NCI-H128 (cell line): ENCODE data around the gene PTGES2.
A peak's percentile ranks its signal among the peaks of the same experiment; 100 is the strongest.

Experiments used
- DNase-seq: peaks from one replicate; lab custom pipeline; 2025; ENCODE audit not compliant: unreplicated experiment; lab: John Stamatoyannopoulos, UW

PTGES2 gene

DNA sequence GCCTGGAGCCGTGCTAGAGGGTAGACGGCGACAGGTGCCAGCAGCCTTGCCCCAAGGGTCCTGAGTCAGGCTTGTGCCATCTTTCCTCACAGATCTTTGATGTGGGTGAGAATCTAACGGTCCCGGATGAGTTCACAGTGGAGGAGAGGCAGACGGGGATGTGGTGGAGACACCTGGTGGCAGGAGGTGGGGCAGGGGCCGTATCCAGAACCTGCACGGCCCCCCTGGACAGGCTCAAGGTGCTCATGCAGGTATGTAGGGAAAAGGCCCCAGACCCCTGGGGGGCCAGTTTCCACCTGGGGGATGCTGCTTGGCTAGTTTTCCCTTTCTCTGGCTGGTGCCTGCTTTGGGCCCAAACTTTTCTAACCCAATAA lies 24.0 kb downstream of the PTGES2 start:
- no peak for DNase-seq

DNA sequence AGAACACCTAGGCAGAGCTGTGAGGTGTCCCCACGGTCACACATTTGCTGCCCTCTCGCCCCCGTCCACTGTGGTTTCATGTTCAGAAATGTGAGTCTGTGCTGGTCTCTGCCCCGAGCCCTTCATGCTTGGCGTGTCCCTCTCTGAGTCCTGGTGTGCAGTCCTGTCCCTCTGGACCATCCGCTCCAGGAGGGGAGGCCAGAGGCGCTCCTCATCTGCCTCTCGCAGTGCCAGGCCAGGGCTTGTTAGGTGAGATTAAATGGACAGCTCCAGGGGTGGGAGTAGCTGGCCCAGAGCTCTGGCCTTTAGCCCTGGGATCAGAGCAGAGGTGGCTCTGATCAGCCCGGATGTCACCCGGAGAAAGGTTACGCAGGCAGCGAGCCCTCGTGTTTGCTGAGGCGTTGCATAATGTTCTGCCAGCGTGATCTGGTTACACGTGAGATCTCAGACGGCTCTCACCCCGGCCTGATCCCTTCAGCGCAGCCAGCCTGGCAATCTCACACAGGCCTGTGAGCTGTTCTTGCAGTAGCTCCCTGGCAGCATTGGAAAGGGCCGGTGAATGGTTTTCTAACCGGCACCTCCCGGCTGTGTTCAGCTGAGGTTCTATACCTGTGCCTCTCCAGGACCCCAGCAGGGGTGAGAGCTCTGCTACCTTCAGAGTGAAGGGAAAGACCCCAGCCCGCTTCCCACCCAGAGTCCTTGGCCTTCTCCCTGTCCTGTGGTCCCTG lies 24.5 kb downstream of the PTGES2 start:
- no peak for DNase-seq

DNA sequence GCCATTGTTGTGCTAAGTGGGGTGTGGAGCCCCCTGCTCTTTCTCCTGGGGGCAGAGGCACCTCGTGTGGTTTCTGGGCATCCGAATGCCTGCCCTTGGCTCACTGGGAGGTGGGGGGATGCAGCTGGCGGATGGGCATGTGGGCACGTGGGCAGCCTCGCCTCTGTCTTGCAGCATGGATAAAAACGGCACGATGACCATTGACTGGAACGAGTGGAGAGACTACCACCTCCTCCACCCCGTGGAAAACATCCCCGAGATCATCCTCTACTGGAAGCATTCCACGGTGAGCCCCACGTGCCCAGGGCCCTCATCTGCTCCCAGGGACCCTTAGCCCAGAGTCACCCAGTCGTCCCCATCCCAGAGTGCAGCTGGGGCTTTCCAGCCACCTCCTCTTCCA lies 25.3 kb downstream of the PTGES2 start:
- no peak for DNase-seq

DNA sequence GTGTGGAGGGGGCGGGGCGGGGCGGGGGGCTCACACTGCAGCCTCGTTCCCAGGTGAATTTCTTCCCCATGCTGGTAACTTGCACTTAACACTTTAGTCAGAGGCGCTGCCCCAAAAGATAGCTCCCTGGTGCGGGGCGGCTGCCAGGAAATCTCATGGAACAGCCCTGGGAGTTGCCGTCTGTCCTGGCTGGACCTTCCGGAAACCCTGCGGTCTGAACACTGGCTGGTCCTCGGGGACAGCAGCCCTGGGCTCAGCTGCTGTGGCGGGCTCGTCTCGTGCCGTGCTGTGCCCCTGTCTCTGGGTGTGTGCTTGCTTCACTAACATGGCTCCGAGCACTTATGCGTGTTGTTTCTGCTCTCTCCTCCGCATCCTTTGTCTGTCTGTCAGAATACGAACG lies 25.8 kb downstream of the PTGES2 start:
- DNase-seq: no peak

DNA sequence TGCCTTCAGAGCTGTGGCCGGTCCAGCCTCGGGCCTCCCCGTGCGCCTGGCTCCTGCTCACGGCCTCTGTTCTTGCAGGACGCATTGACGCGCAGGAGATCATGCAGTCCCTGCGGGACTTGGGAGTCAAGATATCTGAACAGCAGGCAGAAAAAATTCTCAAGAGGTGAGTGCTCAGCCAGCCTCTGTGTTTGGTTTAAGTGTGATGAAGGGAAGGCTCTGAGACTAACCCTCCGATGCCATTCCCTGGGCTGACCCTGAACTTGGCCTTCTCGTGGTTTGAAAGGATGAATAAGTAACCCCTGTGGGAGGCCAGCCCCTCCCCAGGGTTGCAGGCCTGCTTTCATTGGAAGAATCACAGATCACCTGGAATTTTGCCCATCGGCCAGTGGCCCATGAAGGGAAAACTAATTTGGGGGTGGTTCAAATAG lies 26.3 kb downstream of the PTGES2 start:
- no peak for DNase-seq

DNA sequence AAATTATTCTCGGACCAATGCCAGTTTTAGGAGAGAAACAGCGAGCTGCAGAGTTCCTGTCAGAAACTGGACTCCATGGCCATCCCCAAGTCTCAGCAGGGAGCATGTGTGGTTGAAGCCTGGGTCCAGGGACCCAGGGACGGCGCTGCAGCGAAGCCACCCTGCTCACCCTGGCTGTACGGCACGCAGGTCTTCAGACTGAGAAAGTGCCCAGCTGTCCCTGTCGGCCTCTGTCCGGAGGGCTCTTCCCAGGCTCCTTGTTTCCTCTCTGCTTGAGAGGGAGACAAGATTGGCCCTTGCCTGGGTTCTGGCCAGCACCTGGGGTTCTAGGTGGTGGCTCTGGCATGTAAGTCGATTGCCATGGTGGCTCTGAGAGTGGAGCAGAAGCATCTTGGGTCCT lies 26.9 kb downstream of the PTGES2 start:
- DNase-seq: no peak

DNA sequence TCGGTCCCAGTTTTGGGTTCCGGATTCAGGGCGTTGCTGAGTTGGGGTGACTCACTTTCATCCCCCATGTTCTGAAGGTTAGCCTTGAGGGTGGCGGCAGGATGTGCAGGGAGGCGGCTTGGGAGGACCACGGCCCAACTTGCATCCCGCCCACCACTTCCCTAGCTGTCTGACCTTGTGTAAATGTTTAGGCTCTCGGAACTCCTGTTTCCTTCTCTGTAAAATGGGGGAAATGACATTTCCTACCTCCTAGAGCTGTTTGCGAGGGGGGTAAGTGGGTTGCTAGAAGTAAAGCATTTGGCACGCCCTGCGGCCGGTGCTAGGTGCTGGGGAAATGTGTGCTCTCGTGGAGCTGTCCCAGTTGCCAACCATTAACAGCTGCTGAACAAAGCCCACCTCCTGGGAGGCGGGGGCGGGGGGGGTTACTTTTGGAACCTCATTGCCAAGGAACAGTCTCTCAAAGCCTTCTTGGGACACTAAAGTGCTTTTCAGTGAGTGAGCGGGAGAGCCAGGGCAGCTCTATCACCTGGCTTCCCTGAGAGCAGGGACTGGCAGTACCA lies 27.5 kb downstream of the PTGES2 start:
- DNase-seq: no peak

DNA sequence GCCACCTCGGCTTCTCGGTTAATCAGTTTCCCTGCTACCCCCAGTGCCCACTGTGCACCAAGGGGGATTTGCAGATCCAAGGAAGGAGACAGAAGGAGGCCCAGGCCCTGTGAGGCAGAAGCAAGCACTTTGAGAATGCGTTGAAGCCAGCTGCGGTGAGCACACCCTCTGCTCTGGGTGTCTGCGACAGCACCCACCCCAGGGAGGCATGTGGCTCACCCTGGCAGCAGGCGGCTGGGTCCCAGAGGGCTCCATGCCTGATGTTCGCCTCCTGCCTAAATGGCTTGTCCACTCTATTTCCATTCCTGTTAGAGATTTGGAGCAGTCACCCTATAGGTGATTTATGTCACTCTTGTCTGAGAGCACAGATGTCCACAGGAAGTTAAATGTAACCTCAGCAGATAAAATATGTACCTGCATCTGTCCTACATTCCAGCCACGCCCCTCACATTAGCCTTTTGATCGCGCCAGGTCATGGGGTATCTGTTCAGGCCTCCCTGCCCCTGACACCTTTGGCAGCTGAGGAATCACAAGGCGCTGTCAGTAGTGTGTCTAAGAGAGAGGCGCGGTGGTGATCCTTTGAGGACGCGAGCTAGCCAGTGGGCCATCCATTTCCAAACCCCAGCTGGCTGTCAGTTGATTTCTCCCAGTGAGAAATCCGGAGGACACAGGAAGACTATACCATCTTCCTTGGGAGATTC lies 28.1 kb downstream of the PTGES2 start:
- no peak for DNase-seq

DNA sequence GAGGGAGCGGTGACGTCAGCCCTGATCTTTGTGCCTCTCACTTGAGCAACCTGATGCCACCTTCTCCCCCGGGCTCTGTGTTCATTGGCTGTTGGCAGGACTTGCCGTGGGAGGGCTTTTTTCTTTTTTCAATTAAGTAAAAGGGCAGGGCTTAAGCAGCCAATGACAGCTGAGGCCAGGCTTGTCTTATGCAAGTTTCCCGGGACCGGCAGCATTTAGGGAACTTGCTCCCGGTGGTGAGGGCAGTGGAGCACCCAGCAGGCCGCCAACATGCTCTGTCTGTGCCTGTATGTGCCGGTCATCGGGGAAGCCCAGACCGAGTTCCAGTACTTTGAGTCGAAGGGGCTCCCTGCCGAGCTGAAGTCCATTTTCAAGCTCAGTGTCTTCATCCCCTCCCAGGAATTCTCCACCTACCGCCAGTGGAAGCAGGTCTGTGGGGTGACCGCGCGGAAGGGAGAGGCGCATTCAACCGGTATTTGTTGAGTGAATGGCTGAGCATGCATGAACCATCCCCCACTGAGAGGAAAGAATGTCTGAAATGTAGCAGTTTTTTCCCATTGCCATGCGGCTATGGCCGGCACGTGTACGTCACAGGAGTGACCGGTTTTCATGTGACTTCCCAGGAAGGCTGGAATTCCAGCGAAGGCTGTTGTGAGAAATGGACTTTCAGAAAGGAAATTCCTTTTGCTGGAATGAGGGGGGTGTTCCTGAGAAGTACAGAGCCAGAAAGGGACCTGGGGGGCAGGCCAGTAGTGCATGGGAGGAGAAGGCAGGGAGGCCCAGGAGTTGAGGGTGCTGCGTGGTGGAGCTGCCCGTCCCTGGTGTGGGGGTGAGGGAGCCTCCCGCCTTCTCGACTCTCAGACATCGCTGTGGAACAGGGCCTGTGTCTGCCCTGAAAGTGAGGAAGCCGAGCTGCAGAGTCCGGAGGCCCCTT lies 29.0 kb downstream of the PTGES2 start:
- DNase-seq: peak; percentile 92

DNA sequence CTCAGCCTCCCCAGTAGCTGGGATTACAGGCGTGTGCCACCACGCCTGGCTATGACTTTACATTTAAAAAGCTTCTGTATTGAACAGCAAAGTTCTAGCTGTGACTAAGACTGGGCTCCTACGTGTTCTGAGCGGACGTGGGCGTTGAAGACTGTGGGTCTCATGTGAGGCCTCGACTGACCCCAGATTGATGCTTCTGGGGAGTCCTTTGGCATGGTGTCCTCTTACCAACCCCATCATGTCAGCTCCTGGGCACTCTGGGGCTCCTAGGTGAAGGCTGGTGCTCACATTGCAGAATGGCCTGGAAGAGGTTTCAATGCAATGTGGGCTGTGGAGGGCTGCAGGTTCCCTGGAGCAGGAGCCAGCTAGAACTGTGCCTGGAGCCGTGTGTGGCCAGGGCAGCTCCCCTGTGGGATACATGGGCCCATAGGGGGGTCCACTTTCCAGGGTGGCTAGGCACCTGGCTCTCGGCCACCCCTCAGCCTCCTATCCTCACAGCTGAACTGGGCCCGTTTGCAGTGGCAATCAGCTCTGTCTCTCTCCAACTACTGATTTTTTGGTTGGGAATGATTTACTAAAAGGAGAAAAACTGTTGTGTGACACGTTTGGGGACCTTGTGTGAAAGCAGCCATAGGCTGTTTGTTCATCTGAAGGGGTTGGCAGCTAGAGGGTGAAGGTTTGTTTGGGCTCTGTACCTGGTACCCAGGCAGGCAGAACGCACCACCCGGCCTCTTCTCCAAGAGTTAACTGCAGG lies 29.8 kb downstream of the PTGES2 start:
- DNase-seq: no peak

DNA sequence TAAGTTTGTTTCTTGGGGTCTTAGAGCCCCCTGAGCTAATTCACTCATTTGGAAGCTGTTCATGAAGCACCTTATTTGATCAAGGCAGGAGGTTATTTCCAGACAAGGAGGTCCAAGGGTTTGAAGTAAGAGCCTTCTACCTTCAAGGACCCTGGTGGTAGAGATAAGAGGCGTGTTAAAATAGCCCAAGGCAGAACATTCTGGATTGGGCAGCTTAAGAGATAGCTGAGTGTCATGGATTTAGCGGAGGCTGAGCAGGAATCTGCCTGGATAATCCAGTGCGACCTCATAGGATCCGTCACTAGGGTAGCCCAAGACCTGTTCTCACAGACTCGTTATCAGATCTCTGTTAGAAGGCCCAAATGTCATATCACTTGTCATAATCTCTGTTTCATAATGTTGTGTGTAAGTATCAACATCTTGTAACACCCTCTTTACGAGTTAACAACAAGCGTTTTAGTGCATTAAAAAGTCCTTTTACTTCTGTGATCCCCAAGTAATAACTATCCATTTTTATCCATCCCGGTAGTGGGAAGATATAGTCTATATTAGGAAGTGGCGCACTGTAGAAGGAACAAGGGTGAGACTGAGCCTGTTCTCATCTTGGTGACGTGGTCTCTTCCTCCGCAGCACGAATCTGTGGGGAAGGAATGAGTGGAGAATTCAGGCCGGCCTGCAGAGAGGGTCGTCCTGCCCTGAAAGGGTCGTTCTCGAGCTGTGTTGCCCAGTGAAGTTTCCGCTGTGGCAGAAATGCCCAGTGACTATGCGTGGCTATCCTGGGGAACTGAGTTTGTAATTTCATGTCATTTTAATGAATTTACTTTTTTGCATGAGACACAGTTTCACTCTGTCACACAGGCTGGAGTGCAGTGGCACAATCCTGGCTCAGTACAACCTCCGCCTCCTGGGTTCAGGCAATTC lies 30.7 kb downstream of the PTGES2 start:
- no peak for DNase-seq

DNA sequence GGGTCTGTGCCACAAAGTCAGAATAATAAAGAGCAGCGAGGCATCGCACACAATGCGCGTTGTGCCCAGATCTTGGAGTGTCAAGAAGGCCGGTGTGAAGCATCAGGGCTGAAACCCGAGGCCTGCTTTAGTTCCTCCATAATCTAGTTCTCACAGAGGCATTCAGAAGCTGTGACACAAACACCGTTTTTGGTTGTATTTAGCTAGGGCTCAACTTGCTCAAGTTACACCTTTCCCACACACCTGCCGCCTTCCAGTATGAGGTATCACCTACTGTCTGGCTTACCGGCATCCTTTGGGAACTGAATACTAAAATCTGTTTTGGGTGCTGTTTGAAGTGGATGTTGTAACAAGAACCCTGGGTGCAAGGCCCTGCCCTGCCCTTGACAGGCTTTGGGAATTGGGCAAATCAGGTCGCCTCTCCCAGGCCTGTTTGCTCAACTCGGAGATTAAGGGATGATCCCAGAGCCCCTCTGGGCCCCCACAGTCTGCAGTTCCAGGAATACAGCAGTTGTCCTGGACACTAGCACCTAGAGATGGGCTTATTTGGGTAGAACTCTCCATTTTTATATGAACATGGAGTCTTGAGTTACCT lies 32.5 kb downstream of the PTGES2 start:
- no peak for DNase-seq

DNA sequence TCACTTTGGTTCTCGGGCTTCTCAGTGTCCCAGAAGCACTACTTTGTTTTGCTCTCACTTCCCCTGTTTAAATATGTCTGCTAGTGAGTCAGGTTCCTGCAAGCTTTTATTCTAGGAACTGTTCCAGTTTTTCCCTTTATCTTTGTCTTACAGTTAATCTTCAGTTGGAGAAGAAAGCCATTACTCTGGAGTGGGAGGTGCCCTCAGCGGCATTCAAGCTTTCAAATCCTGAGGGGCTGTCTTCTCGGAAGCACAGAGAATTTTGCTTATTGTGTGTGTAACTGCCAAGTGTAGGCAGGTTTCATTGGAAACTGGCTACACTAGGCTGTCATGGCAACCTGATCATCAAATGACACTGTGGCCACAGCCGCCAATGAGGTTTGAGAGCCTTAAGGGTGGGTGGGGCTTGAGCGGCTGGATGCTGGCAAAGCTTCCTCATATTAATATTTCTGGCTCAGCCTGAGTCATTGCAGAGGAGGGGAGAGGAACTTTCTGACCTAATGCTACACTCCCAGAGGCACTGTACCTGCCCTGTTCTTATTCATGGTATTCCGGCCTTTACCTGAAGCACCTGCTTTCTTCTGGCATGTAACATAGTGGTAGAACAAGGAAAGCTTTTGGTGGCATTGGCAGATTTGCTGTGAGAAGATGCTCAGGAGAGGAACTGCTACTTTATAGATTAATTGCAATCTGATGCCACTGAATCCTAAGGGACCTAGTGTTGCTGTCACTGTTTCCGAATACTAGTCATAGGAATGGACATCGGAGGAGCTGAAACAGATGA lies 33.2 kb downstream of the PTGES2 start:
- DNase-seq: peak; percentile 75

DNA sequence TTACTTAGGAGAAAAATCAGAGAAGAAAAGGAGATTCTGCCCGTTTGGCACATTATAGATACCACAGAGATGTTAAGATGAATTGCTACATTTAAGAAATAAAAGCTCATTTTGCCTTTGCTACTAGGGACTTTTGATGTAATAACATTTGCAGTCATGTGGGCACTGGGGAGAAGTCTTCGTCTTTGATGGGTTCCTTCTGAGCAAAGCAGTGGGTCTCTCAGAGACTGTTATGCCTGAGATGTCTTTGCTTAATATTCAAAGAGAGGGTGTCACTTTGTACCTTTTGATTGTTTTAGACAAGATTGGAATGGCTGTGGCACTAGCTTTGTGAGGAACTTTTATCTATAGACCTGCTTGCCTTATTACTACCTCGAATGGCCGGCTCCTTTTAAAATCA lies 34.5 kb downstream of the PTGES2 start:
- no peak for DNase-seq

DNA sequence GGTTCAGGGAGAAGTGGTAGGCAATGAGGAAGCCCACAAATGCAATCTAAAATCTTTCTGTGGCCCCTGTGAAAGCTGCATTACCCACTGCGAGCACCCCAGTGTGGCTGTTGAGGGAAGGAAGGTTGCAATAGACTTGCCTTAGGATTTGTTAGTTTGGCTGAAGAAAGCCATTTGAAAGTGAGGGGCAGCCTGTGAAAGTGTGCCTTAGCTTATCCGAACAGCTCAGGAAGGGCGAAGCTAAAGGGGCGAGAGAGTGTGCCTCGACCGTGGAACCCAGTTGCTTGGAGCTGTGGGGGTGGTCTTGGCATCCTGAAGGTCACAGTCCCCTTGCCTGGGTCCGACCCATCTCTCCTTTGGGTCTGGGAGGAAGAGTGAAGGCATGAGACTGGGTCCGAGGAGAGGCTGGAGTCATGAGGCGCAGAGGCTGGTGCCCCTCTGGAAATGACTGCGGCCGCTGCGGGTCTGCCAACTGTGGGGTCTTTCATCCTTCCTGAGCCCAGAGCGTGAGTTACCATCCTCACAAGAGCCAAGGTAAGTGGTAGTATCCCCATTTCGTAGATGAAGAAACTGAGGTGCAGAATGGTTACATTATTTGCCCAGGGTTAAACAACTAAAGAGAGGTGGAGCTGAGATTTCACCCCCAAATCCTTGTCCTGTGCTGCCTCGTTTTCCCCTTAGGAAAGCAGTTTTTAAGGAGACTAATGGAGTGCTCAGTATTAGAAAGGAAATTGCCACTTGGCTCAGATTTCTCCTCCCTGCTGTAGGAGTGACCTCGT lies 35.1 kb downstream of the PTGES2 start:
- DNase-seq: no peak

DNA sequence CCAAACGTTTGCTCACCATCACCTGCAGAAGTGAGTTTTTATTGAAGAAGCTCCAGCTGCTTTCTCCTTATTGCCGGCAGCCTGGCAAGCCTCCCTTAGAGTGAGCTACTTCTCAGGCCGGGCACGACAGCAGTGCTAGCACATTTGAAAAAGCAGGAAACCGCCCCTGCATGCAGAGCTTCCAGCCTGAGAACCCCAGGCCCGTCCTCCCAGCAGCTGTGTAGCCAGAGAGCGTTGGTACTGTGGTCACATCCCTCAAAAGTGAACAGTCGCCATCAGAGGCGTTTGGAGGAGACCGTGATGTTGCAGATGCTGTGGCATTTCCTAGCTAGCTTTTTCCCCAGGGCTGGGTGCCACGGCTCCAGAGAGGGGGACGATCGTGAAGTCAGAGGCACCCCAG lies 36.0 kb downstream of the PTGES2 start:
- DNase-seq: no peak

DNA sequence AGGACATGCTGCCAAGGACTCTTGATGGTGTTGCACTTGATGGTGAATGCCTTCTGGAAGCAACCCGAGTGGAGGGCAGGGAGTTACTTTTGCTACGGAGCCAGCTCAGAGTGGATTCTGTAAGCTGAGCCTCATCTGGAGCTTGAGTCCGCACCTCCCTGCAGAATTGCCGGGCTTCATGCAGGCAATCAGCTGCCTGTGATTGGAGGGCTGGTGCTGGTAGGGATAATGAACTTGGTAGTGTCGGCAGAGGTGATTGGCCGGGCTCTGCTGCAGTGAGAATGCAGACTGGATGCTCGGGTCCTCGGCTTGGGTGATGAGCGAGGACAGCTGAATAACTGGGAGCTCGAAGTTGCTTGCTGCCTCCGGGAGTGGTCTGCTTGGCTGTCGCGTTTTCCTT lies 36.4 kb downstream of the PTGES2 start:
- DNase-seq: peak; percentile 68

DNA sequence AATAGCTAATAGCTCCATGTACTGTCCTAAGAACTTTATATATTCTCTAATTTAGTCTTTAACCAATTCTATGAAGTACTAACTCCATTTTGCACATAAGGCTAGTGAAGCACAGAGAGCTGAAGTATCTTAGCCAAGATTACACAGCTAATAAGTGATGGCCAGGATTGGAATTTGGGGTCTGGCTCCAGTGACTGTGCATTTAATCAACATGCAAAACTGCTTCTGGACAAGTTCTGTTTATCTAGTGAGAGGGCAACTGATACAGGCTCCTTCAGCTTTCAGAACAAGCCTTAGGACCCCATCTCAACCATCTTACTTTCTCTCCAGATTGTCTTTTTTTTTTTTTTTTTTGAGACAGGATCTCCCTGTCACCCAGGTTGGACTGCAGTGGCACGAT lies 38.2 kb downstream of the PTGES2 start:
- no peak for DNase-seq
